Skeletal muscle tissue (tissue), 4 donors: ENCODE results near the gene CEP97. TPM values are rescaled to one million over a fixed set of nuclear protein-coding genes. Genes with fewer than 3 reads are reported as not detected.

ENCODE experiments used
- H3K27ac ChIP-seq: one replicate; pipeline ENCODE4 v1.7.0; 2013; ENCODE audit warnings: mild to moderate bottlenecking, low read depth, low read length, inconsistent platforms
- H3K27me3 ChIP-seq, 3 donors: one replicate each; pipeline ENCODE4 v1.7.0; 2013; ENCODE audit warnings: low read length in 3 of 3; ENCODE audit not compliant: control insufficient read depth in 3 of 3, insufficient read depth in 3 of 3
- H3K36me3 ChIP-seq, 3 donors: one replicate each; pipeline ENCODE4 v1.7.0; 2013; ENCODE audit warnings: low read length in 3 of 3; ENCODE audit not compliant: control insufficient read depth in 3 of 3, insufficient read depth in 3 of 3
- H3K4me1 ChIP-seq, 3 donors: one replicate each; pipeline ENCODE4 v1.7.0; 2013; ENCODE audit warnings: low read length in 3 of 3, mild to moderate bottlenecking in 3 of 3; ENCODE audit not compliant: control insufficient read depth in 3 of 3, insufficient read depth in 3 of 3
- H3K4me3 ChIP-seq, 3 donors: one replicate each; pipeline ENCODE4 v1.7.0; 2013; ENCODE audit warnings: low read length in 3 of 3
- H3K9ac ChIP-seq, 3 donors: one replicate each; pipeline ENCODE4 v1.7.0; 2013; ENCODE audit warnings: low read length in 3 of 3, mild to moderate bottlenecking in 3 of 3, moderate library complexity in 2 of 3, low read depth in 1 of 3
- H3K9me3 ChIP-seq, 3 donors: one replicate each; pipeline ENCODE4 v1.7.0; 2013; ENCODE audit warnings: low read length in 3 of 3; ENCODE audit not compliant: control insufficient read depth in 3 of 3
- total RNA-seq: library from RNA; depleted of rRNA; stranded (reverse); fragments of >200 nt; gene quantifications from one replicate; pipeline ENCODE4 v1.2.3, GENCODE V29; 2014
- donor health status: Osteomylitis.

CEP97 gene
- total RNA-seq, 1 donor from 2014 or later: 16.2 TPM

DNA sequence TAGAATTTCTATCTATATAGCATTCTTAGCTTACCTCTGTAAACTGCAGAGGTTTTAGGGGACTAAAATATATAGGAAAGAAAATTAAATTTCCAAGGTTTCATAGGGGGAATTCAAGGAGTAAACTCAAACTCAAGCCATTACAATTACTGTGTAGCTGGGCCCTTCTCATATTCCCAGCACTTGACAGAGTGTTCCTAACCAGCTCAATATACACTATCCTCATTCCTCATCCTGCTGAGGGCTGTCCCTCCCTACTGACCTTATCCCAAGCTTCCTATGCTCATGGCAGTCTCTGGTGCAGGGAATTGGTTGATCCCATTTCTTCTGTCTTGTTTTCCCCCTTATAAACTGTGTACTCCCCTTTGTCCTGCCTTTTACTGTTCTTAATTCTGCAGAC, 88.5 kb downstream of the CEP97 start:
- Histone ChIP-seq H3K4me1 (peaks cover 5 to 10% (median 8%) of the 10 kb centered on the region in 3 donors), H3K4me3 (no peak overlapping the region), H3K9me3 (no peaks in the 10 kb centered on the region), H3K9ac (no peak overlapping the region), H3K36me3 (peaks cover 0 to 10% (median 9%) of the 10 kb centered on the region in 3 donors), H3K27ac (no peak overlapping the region), H3K27me3 (no peaks in the 10 kb centered on the region)

DNA sequence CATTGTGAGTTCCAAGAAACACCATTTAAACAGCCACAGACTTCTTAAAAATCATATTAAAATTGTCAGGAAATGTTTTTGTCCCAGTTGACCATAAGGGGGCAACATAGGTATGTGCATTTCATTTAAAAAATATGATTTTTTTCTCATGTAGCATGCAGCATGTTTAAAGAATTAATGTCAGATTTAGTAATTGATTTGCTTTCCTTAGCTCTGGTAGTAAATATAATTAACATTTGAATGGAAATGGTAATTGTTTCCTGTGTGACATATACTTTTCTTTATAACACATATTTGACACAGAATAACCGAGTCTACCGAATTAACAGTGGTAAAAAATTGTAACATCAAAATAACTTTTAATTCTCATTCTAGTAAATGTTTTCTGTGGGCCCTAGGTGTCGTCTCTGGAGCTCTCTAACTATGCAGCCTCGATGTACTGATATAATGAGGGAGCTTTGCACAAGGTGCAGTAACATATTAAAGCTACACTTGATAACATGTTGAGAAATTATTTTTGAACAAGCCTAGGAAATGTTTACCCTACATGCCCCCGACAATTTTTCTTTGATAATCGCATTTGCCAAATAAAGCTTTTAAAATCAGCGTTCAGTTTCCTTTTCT, 89.5 kb downstream of the CEP97 start:
- Histone ChIP-seq H3K27ac (no peak overlapping the region), H3K4me1 (peaks cover 5 to 10% (median 6%) of the 10 kb centered on the region in 3 donors), H3K27me3 (no peaks in the 10 kb centered on the region), H3K9me3 (no peaks in the 10 kb centered on the region), H3K9ac (no peak overlapping the region), H3K36me3 (peaks cover 0 to 10% (median 9%) of the 10 kb centered on the region in 3 donors), H3K4me3 (no peak overlapping the region)

DNA sequence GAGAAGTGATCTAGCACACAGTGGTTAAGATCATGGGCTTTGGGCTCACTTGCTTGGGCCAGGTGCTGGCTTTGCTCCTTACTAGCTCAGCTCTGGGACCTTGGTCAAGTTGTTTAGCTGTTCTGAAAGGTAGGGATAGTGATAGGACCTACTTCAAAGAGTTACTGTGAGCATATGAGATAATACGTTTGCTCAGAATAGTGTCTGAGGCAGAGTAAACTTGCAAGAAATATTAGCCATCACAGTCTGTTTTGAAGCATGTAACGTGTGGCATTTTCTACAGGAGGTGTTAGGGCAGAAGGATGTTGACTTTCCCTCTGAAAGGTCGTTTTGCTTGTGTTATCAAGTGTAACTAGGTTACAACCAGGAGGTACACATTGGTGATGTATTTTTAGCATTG, 90.4 kb downstream of the CEP97 start:
- Histone ChIP-seq H3K27me3 (no peaks in the 10 kb centered on the region), H3K9me3 (no peaks in the 10 kb centered on the region), H3K36me3 (peaks cover 0 to 13% (median 9%) of the 10 kb centered on the region in 3 donors), H3K9ac (no peak overlapping the region), H3K27ac (no peak overlapping the region), H3K4me1 (peaks cover 5 to 10% (median 6%) of the 10 kb centered on the region in 3 donors), H3K4me3 (no peak overlapping the region)

DNA sequence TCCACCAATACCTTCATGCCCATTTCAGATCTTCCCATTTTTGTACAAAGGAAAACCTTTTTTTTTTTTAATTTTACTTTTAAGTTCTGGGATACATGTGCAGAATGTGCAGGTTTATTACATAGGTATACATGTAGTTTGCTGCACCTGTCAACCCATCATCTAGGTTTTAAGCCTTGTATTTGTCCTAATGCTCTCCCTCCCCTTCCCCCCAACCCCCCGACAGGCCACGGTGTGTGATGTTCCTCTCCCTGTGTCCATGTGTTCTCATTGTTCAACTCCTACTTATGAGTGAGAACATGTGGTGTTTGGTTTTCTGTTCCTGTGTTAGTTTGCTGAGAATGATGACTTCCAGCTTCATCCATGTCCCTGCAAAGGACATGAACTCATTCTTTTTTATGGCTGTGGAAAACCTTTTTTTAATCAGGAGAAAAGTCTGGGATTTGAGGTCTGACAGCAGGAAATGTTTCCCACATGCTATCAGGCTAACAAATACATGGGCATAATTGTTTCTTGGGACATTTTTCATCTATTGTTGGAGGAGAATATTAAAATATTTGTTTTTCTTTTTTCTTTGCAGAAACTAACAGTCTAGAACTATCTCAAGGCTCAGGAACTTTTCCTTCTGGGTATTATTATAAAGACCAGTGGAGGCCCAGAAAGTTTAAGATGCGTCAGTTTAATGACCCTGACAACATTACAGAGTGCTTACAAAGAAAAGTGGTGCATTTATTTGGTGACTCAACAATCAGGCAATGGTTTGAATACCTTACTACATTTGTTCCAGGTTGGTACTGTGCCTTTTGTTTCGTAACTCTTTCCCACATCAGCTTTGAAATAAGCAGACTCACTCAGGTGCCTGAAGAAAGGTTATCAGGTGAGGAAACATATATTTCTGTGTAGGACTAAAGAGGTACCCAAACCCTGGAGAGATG, 92.1 kb downstream of the CEP97 start:
- H3K27ac ChIP-seq: no peak overlapping the region
- H3K27me3 ChIP-seq: no peaks in the 10 kb centered on the region
- H3K9ac ChIP-seq: no peak overlapping the region
- no peak overlapping the region for H3K4me3 ChIP-seq
- H3K4me1 ChIP-seq: peaks cover 5 to 7% (median 6%) of the 10 kb centered on the region in 3 donors
- H3K9me3 ChIP-seq: no peaks in the 10 kb centered on the region
- peaks cover 3 to 16% (median 11%) of the 10 kb centered on the region in 3 donors for H3K36me3 ChIP-seq

DNA sequence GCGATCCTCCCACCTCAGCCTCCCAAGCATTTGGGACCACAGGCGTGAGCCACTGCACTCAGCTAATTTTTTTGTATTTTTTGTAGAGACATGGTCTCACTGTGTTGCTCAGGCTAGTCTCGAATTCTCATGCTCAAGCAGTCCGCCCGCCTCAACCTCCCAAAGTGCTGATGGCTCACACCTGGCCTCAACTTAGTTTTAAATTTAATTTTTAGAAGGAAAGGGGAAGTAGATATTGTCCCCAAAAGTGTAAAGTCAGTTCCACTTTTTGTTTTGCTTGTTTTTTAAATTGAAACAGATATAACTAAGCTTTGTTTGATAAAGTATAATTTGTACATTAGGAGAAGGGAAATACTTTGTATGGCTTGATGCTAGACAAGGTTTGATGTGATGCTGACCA, 93.6 kb downstream of the CEP97 start:
- Histone ChIP-seq H3K27ac (no peak overlapping the region), H3K9ac (no peak overlapping the region), H3K9me3 (no peaks in the 10 kb centered on the region), H3K36me3 (peaks cover 6 to 23% (median 13%) of the 10 kb centered on the region in 3 donors), H3K4me1 (peaks cover 5 to 7% (median 6%) of the 10 kb centered on the region in 3 donors), H3K27me3 (no peaks in the 10 kb centered on the region), H3K4me3 (no peak overlapping the region)

DNA sequence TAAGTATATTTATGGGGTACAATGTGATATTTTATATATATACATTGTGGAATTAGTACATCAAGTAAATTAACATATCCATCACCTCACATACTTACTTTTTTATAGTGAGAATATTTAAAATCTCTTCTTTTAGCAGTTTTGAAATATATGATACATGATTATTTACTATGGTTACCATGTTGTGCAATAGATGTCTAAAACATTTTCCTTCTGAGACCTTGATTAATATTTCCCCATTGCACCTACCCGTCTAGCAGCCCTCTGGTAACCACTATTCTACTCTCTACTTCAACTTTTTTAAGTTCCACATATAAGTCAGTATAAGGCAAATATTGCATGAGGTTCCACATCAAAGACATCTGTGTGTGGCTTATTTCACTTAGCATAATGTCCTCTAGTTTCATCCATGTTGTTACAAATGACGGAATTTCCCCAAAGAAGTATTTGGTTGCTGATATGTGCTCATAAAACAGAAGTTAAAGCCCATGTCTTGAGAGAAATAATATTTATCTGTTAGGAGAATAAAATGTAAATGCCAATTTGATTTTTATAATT, 95.3 kb downstream of the CEP97 start:
- Histone ChIP-seq H3K27me3 (no peaks in the 10 kb centered on the region), H3K9me3 (no peaks in the 10 kb centered on the region), H3K27ac (no peak overlapping the region), H3K36me3 (peaks cover 6 to 23% (median 13%) of the 10 kb centered on the region in 3 donors), H3K9ac (no peak overlapping the region), H3K4me3 (no peak overlapping the region), H3K4me1 (peaks cover 3 to 4% (median 4%) of the 10 kb centered on the region in 3 donors)

Other genes with a start within 250 kb of the CEP97 start
- 33.4 TPM for gene SENP7, start 211.4 kb upstream of the CEP97 start, total RNA-seq
- 30.3 TPM for gene TRMT10C, start 162.7 kb upstream of the CEP97 start, total RNA-seq
- 72.0 TPM for gene PCNP, start 150.4 kb upstream of the CEP97 start, total RNA-seq
- gene ZBTB11, start 47.5 kb upstream of the CEP97 start, total RNA-seq: 16.2 TPM
- gene RPL24, start 37.9 kb upstream of the CEP97 start, total RNA-seq: 5,603 TPM
- 11.0 TPM for gene NXPE3, start 54.6 kb downstream of the CEP97 start, total RNA-seq
- gene NFKBIZ, start 124.9 kb downstream of the CEP97 start, total RNA-seq: 7.8 TPM